ENCODE results near the gene RNF7.
"Not testable (repeated sequence)": the region's sequence is repeated elsewhere in the genome, so short reads cannot be mapped to it uniquely, and the experiment has no call there.

The RNF7 gene

GRCh38 chr3:141738022-141738890 lies at the start of gene RNF7:
TSS of gene RNF7 (plus strand) at chr3:141738298. CDS start at chr3:141738342, 44 bp downstream.
- peak; percentile 93 to 94 for DNase-seq (ENCODE audit: low read depth in 2 of 2)

GRCh38 chr3:141690431-141691072 lies 47.5 kb upstream of the RNF7 start:
- DNase-seq (ENCODE audit: low read depth in 2 of 2) = no peak

GRCh38 chr3:141691471-141691870 lies 46.6 kb upstream of the RNF7 start:
- DNase-seq (ENCODE audit: low read depth in 2 of 2) = not testable (repeated sequence)

- DNase-seq (ENCODE audit: low read depth in 2 of 2) = not testable (repeated sequence)
Observed at GRCh38 chr3:141692973-141693372, 45.1 kb upstream of the RNF7 start.

GRCh38 chr3:141699324-141699723 lies 38.8 kb upstream of the RNF7 start:
- no peak for DNase-seq (ENCODE audit: low read depth in 2 of 2)

- DNase-seq (ENCODE audit: low read depth in 2 of 2) = no peak
Observed at GRCh38 chr3:141699897-141700296, 38.2 kb upstream of the RNF7 start.

- DNase-seq (ENCODE audit: low read depth in 2 of 2) = not testable (repeated sequence)
Observed at GRCh38 chr3:141703367-141703766, 34.7 kb upstream of the RNF7 start.

GRCh38 chr3:141707741-141708203 lies 30.3 kb upstream of the RNF7 start:
- no peak for DNase-seq (ENCODE audit: low read depth in 2 of 2)

- DNase-seq (ENCODE audit: low read depth in 2 of 2) = no peak
Observed at GRCh38 chr3:141708367-141708766, 29.7 kb upstream of the RNF7 start.

- no peak for DNase-seq (ENCODE audit: low read depth in 2 of 2)
Observed at GRCh38 chr3:141709126-141709770, 28.9 kb upstream of the RNF7 start.

- no peak for DNase-seq (ENCODE audit: low read depth in 2 of 2)
Observed at GRCh38 chr3:141710121-141710520, 28.0 kb upstream of the RNF7 start.

- no peak for DNase-seq (ENCODE audit: low read depth in 2 of 2)
Observed at GRCh38 chr3:141710888-141711616, 27.0 kb upstream of the RNF7 start.

GRCh38 chr3:141714671-141715070 lies 23.4 kb upstream of the RNF7 start:
- no peak for DNase-seq (ENCODE audit: low read depth in 2 of 2)

- no peak for DNase-seq (ENCODE audit: low read depth in 2 of 2)
Observed at GRCh38 chr3:141722081-141722480, 16.0 kb upstream of the RNF7 start.

GRCh38 chr3:141722648-141723047 lies 15.4 kb upstream of the RNF7 start:
- DNase-seq (ENCODE audit: low read depth in 2 of 2) = no peak

- DNase-seq (ENCODE audit: low read depth in 2 of 2) = no peak
Observed at GRCh38 chr3:141723255-141723654, 14.8 kb upstream of the RNF7 start.

GRCh38 chr3:141724186-141724585 lies 13.9 kb upstream of the RNF7 start:
- no peak for DNase-seq (ENCODE audit: low read depth in 2 of 2)

GRCh38 chr3:141725036-141725435 lies 13.1 kb upstream of the RNF7 start:
- DNase-seq (ENCODE audit: low read depth in 2 of 2) = no peak

- no peak for DNase-seq (ENCODE audit: low read depth in 2 of 2)
Observed at GRCh38 chr3:141726483-141726882, 11.6 kb upstream of the RNF7 start.

- DNase-seq (ENCODE audit: low read depth in 2 of 2) = no peak
Observed at GRCh38 chr3:141728355-141728892, 9.7 kb upstream of the RNF7 start.

- DNase-seq (ENCODE audit: low read depth in 2 of 2) = no peak
Observed at GRCh38 chr3:141729240-141729639, 8.9 kb upstream of the RNF7 start.

GRCh38 chr3:141735176-141735575 lies 2.9 kb upstream of the RNF7 start:
- DNase-seq (ENCODE audit: low read depth in 2 of 2) = no peak
